NT2/D1 (cell line): ENCODE results near the gene RAB9A.
"Not testable (repeated sequence)": the region's sequence is repeated elsewhere in the genome, so short reads cannot be mapped to it uniquely, and the experiment has no call there.

Experiments used
- DNase-seq: peaks from one replicate; pipeline ENCODE4 v3.0.0-alpha.2; 2011; ENCODE audit warnings: low read depth, low spot score
- H3K27me3 ChIP-seq: 2 replicates; pipeline ENCODE4 v1.6.0; 2011; ENCODE audit warnings: mild to moderate bottlenecking; ENCODE audit not compliant: insufficient read length, insufficient read depth
- H3K36me3 ChIP-seq: 2 replicates; pipeline ENCODE4 v1.6.1; 2011; ENCODE audit warnings: mild to moderate bottlenecking, low read length, mixed read lengths; ENCODE audit not compliant: insufficient read depth, insufficient read length
- H3K4me1 ChIP-seq: 2 replicates; pipeline ENCODE4 v1.5.1; 2011; ENCODE audit not compliant: insufficient read depth, insufficient read length
- H3K4me3 ChIP-seq: 2 replicates; pipeline ENCODE4 v1.5.1; 2011; ENCODE audit warnings: low read depth; ENCODE audit not compliant: insufficient read length
- H3K9ac ChIP-seq: 2 replicates; pipeline ENCODE4 v1.6.0; 2011; ENCODE audit warnings: low read depth; ENCODE audit not compliant: insufficient read length
- H3K9me3 ChIP-seq: 2 replicates; pipeline ENCODE4 v1.5.1; 2011; ENCODE audit warnings: mild to moderate bottlenecking, low read length; ENCODE audit not compliant: insufficient read depth
- SUZ12 ChIP-seq: IDR thresholded peaks from 2 replicates; pipeline ENCODE4 v1.6.1; 2011; ENCODE audit not compliant: insufficient read length, insufficient read depth; ENCODE audit errors: extremely low read depth
- YY1 ChIP-seq: IDR thresholded peaks from 2 replicates; pipeline ENCODE4 v1.6.1; 2011; ENCODE audit not compliant: insufficient read length, insufficient read depth
- ZNF274 ChIP-seq: IDR thresholded peaks from 2 replicates; pipeline ENCODE4 v1.6.1; 2011; ENCODE audit warnings: mild to moderate bottlenecking, low read depth, low read length

RAB9A gene

GRCh38 chrX:13659063-13659462 is 29.9 kb upstream of the RAB9A start:
- DNase-seq = no peak
- no peak for TF ChIP-seq SUZ12
- TF ChIP-seq ZNF274 = no peak
- no peak for TF ChIP-seq YY1
- Histone ChIP-seq H3K4me1 (no peaks in the 10 kb centered on the region), H3K9me3 (no peaks in the 10 kb centered on the region), H3K27me3 (no peaks in the 10 kb centered on the region), H3K4me3 (no peak overlapping the region), H3K36me3 (peaks cover 3% of the 10 kb centered on the region), H3K9ac (no peak overlapping the region)

- DNase-seq = no peak
- H3K4me3 ChIP-seq = no peak overlapping the region
- H3K27me3 ChIP-seq = no peaks in the 10 kb centered on the region
- TF ChIP-seq ZNF274 = no peak
- peaks cover 3% of the 10 kb centered on the region for H3K36me3 ChIP-seq
- H3K9me3 ChIP-seq = no peaks in the 10 kb centered on the region
- no peaks in the 10 kb centered on the region for H3K4me1 ChIP-seq
- no peak overlapping the region for H3K9ac ChIP-seq
These were observed 27.1 kb upstream of the RAB9A start for GRCh38 chrX:13661735-13662288.

GRCh38 chrX:13662355-13662791 is 26.6 kb upstream of the RAB9A start:
- Histone ChIP-seq H3K36me3 (peaks cover 3% of the 10 kb centered on the region), H3K9ac (no peak overlapping the region), H3K4me3 (no peak overlapping the region), H3K4me1 (no peaks in the 10 kb centered on the region), H3K27me3 (no peaks in the 10 kb centered on the region), H3K9me3 (no peaks in the 10 kb centered on the region)
- no peak for TF ChIP-seq YY1
- TF ChIP-seq ZNF274 = no peak
- TF ChIP-seq SUZ12 = no peak
- no peak for DNase-seq

- no peak for TF ChIP-seq YY1
- no peak for TF ChIP-seq ZNF274
- no peak for TF ChIP-seq SUZ12
- H3K36me3 ChIP-seq = peaks cover 3% of the 10 kb centered on the region
- no peaks in the 10 kb centered on the region for H3K27me3 ChIP-seq
- H3K9me3 ChIP-seq = no peaks in the 10 kb centered on the region
- no peaks in the 10 kb centered on the region for H3K4me1 ChIP-seq
- no peak overlapping the region for H3K9ac ChIP-seq
- no peak for DNase-seq
- H3K4me3 ChIP-seq = no peak overlapping the region
These were observed 24.9 kb upstream of the RAB9A start for GRCh38 chrX:13664020-13664419.

GRCh38 chrX:13666836-13667235 is 22.1 kb upstream of the RAB9A start:
- no peak for DNase-seq
- no peak overlapping the region for H3K9ac ChIP-seq
- peaks cover 3% of the 10 kb centered on the region for H3K36me3 ChIP-seq
- TF ChIP-seq ZNF274 (no peak), SUZ12 (no peak), YY1 (no peak)
- H3K9me3 ChIP-seq = no peaks in the 10 kb centered on the region
- no peaks in the 10 kb centered on the region for H3K4me1 ChIP-seq
- H3K27me3 ChIP-seq = no peaks in the 10 kb centered on the region
- no peak overlapping the region for H3K4me3 ChIP-seq

GRCh38 chrX:13667919-13668318 is 21.0 kb upstream of the RAB9A start:
- Histone ChIP-seq H3K36me3 (peaks cover 3% of the 10 kb centered on the region), H3K4me1 (no peaks in the 10 kb centered on the region), H3K27me3 (no peaks in the 10 kb centered on the region), H3K9me3 (no peaks in the 10 kb centered on the region), H3K9ac (no peak overlapping the region), H3K4me3 (no peak overlapping the region)
- TF ChIP-seq ZNF274 (no peak), YY1 (no peak), SUZ12 (no peak)
- DNase-seq = no peak

- TF ChIP-seq ZNF274 (no peak), SUZ12 (no peak)
- H3K36me3 ChIP-seq = no peaks in the 10 kb centered on the region
- DNase-seq = no peak
- H3K9me3 ChIP-seq = no peaks in the 10 kb centered on the region
- no peak overlapping the region for H3K4me3 ChIP-seq
- H3K9ac ChIP-seq = no peak overlapping the region
- no peaks in the 10 kb centered on the region for H3K27me3 ChIP-seq
- no peaks in the 10 kb centered on the region for H3K4me1 ChIP-seq
These were observed 19.6 kb upstream of the RAB9A start for GRCh38 chrX:13669246-13669737.

- not testable (repeated sequence) for H3K4me3 ChIP-seq, H3K4me1 ChIP-seq, H3K9ac ChIP-seq
These were observed 19.2 kb upstream of the RAB9A start for GRCh38 chrX:13669755-13670154.

More at GRCh38 chrX:13669755-13670154, 19.2 kb upstream of the RAB9A start:
- not testable (repeated sequence) for H3K27me3 ChIP-seq, H3K36me3 ChIP-seq, DNase-seq, H3K9me3 ChIP-seq
